HG02885 (cell line): ENCODE data around the gene DOCK9.

Experiments
- ATAC-seq: cut with Tn5 transposase; IDR thresholded peaks from one replicate; pipeline ENCODE4 v1.9.1; 2021; ENCODE audit warnings: mild to moderate bottlenecking; ENCODE audit not compliant: unreplicated experiment, poor library complexity

The DOCK9 gene

GRCh38 chr13:98997738-98998641 is 20.1 kb upstream of the DOCK9 start:
- ATAC-seq, result no peak

DNA sequence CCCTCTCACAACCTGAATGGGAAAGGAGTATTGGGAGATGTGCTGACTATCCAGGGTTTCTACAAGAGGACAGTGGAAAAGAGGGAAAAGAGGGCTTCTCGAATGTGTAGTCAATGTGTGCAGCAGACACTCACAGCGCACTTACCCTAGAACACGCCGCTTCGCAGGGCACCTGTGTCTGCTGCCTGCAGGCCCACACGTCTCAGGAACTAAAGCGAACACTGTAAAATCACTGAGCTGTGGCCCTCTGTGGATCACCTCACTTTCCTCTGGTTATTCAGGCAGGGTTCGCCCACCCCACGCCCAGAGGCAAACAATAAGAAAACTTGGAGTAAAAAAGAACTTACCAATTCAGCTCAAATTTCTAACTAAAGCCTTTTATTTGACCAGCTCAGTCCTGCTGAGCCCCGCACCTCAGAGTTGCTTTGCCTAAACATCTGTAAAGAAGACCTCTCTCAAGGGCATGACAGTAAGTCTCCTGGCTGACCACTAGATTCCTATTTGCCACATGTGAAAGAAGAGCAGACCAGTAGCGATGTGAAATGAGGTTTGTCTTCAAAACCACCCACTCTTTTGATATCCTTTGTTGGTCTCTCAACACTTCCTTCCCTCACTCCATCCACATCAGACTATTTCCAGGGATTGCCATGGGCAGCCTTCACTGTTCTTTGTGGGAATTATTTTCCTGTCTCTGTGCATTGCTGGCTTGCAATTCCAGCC is 19.3 kb upstream of the DOCK9 start:
- no peak for ATAC-seq

DNA sequence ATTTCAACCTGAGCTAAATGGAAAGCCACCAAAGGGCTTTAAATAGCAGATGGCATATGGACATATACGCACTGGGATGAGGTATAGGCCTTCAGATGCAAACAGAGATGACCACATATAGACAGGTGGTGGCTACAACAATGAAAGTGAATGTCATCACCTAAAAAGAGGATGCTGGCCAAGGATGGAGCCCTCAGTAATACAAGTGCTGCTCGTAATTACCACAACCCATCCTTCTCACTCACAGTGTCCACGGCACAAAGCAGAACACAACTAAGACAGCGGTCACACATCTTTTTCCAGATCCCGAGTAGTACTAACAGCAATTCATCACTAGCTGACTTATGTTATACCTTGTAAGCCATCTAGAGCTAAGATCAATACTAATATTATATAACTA is 18.2 kb upstream of the DOCK9 start:
- ATAC-seq, result no peak

GRCh38 chr13:98994896-98995295 is 17.0 kb upstream of the DOCK9 start:
- no peak for ATAC-seq

DNA sequence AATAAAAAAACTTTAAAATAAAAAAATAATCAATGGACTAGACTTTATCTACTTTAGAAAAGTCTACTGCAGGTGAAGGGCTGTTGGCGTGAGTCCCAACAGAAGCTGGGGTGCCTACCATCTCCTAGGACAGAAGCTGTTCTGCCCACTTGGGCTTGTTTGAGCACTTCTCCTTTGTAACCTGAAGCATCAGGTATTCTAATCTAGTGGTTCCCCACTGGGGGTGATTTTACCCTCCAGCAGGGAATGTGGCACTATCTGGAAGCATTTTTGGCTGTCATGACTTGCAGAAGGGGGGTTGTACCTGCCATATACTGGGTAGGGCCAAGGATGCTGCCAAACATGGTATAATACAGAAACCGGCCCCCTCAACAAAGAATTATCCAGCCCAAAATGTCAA is 16.2 kb upstream of the DOCK9 start:
- no peak for ATAC-seq

- ATAC-seq, result no peak
Observed at GRCh38 chr13:98992355-98992754, 14.5 kb upstream of the DOCK9 start.

DNA sequence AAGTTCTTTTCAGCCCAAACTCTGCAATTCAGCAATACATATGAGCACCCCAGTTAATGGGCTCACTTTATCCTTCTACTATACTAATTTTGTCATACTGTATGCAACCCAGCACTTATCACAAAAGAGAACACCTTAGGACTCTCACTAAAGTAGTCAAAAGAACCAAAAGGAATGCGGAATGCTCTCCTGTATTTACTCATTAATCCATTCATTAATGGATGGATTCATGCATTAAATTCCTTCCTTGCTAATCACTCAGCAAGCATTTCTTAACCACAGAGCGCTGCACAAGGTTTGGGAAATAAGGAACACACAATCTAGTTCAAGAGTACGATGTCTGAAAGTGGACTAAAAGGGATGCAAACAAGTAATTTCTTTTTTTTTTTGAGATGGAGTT is 12.8 kb upstream of the DOCK9 start:
- ATAC-seq, result no peak

DNA sequence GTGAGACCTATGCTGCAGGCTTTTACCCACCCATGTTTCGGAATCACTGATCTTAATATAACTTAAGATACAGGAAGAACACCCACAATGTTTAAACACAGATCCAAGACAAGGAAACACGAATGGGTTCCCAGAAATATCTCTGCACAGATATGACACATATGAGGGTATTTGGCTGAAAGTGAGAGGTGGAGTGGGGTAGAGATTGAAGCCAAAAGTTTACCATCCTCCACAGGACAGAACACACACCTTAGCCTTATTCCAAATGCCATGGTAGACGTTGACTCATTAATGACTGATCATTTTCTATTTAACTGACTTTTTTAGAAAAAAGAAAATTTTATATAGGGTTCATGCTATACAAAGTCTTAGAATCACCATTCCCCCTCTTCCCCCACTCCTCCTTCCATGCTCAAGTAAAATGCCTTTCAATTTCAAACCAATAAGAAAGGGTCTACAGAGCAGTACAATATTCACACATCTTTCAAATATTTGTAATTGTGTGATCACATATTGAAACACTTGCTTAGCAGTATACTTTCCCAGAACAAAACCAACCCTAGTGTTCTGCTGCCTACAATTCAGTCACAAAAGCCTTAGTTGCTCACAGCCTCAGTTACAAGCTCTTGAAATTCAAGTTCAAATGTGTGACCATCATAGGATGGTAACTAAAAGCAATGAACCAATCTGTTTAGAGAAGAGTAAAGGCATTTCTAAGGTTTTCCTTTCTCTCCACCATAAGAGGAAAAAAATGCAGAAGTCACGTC is 11.8 kb upstream of the DOCK9 start:
- no peak for ATAC-seq

GRCh38 chr13:98988780-98989179 is 10.9 kb upstream of the DOCK9 start:
- ATAC-seq, result no peak

GRCh38 chr13:98988277-98988676 is 10.4 kb upstream of the DOCK9 start:
- no peak for ATAC-seq

- ATAC-seq, result no peak
Observed at GRCh38 chr13:98987275-98987674, 9.4 kb upstream of the DOCK9 start.

GRCh38 chr13:98986226-98986846 is 8.5 kb upstream of the DOCK9 start:
- ATAC-seq, result no peak

- ATAC-seq, result no peak
Observed at GRCh38 chr13:98985591-98985990, 7.7 kb upstream of the DOCK9 start.

GRCh38 chr13:98984983-98985382 is 7.1 kb upstream of the DOCK9 start:
- no peak for ATAC-seq

- ATAC-seq, result no peak
Observed at GRCh38 chr13:98984118-98984517, 6.3 kb upstream of the DOCK9 start.

DNA sequence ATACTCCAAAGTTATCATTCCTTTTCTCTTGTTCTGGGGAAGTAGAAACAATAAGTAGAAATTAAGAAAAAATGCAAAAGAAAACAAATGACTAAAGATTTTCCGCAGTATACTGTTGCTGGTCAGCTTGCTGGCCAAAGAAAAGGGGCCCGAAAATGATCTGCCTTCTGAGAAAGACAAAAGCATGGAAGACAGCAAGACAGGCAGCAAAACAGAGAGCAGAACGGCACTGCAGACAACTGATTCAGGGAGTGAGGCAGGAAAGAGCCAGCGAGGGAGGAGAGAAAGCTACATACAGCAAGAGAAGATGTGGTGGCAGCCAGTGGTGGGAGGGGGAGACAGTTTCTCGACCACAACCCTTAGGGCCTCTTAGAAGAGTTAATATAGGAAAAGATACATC is 5.3 kb upstream of the DOCK9 start:
- ATAC-seq, result no peak

- ATAC-seq, result no peak
Observed at GRCh38 chr13:98981369-98982080, 3.7 kb upstream of the DOCK9 start.

DNA sequence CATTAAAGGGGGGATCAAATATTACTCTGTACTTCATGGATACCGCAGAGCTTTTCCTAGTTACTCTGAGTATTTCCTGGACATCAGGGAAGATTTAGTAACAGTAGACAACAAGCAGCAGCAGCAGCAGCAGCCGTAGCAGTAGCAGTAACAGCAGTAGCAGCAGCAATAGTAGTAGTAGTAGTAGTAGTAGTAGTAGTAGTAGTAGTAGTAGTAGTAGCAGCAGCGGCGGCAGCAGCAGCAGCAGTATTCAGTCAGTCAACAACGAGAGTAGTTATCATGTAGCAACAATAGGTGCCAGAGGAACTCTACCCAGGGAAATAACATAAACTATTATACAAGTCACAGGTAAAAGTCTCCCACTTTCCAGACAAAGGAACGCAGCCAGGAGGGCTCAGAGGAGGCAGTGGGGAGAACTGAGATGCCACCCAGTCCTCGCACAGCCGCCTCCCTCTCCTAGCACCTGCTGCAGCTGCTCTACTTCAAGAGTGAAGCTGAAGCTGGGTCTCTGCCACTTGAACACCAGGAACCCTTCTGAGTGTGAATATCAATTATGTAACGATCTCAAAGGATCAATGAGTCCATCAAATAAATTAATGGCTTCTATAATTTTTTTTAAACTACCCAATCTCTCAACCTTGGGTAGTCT is 1.3 kb upstream of the DOCK9 start:
- no peak for ATAC-seq

DNA sequence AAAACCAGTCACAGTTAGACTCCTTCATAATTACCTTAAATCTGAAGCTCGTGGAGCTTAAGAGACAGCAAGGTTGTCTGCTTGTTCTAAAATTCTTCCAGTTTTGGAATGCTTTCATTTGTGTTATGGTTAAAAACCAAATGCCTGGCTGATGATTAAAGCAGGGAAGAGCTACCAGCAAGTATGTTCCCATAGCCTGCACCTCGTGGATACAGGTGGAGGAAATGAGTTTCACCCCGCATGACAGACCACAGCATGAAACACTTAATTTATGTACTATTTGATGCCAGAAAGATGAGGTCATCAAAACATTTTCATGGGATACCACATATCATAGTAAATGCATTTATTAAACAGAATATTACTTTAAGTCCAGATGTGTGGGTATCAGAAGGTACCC is 416 bp upstream of the DOCK9 start:
- ATAC-seq, result no peak
